KMS-11 (cell line): ENCODE results near the gene SYNDIG1.

Experiments
- H2AFZ ChIP-seq: fragments of 200-600 bp; sonication (generic); 2 replicates; pipeline ENCODE4 v1.6.1; 2016; ENCODE audit warnings: antibody characterized with exemption, mixed run types, low read depth
- H3K27ac ChIP-seq: fragments of 200-600 bp; sonication (generic); 2 replicates; pipeline ENCODE4 v1.6.1; 2016; ENCODE audit warnings: mild to moderate bottlenecking, mixed run types
- H3K27me3 ChIP-seq: fragments of 200-600 bp; sonication (generic); 2 replicates; pipeline ENCODE4 v1.6.1; 2017; ENCODE audit warnings: mild to moderate bottlenecking, low read depth, mixed run types, moderate library complexity; ENCODE audit not compliant: insufficient read depth
- H3K36me3 ChIP-seq: fragments of 200-600 bp; sonication (generic); 2 replicates; pipeline ENCODE4 v1.6.1; 2017; ENCODE audit warnings: mild to moderate bottlenecking, mixed run types; ENCODE audit not compliant: insufficient read depth
- H3K4me1 ChIP-seq: fragments of 200-600 bp; sonication (generic); 2 replicates; pipeline ENCODE4 v1.6.1; 2016; ENCODE audit warnings: mild to moderate bottlenecking, low read depth, mixed run types; ENCODE audit not compliant: poor library complexity, severe bottlenecking
- H3K4me2 ChIP-seq: fragments of 200-600 bp; sonication (generic); 2 replicates; pipeline ENCODE4 v1.7.0; 2016; ENCODE audit warnings: mild to moderate bottlenecking, mixed run types
- H3K4me3 ChIP-seq: fragments of 200-600 bp; sonication (generic); IDR thresholded peaks from 2 replicates; pipeline ENCODE4 v1.6.1; 2017; ENCODE audit warnings: low read depth, low read length, mixed read lengths; ENCODE audit not compliant: insufficient read depth
- H3K79me2 ChIP-seq: fragments of 200-600 bp; sonication (generic); 2 replicates; pipeline ENCODE4 v1.6.1; 2016; ENCODE audit warnings: low read depth, mixed run types; ENCODE audit not compliant: insufficient read depth
- H3K9ac ChIP-seq: fragments of 200-600 bp; sonication (generic); 2 replicates; pipeline ENCODE4 v1.6.1; 2016; ENCODE audit warnings: mild to moderate bottlenecking, mixed run types
- H4K20me1 ChIP-seq: fragments of 200-600 bp; sonication (generic); 2 replicates; pipeline ENCODE4 v1.6.1; 2016; ENCODE audit warnings: mild to moderate bottlenecking, mixed run types; ENCODE audit not compliant: insufficient read depth
- TF ChIP-seq, protein P1 (sequence below): fragments of 200-600 bp; sonication (generic); conservative IDR thresholded peaks from 2 replicates; pipeline ENCODE4 v1.6.1; 2017; ENCODE audit warnings: low read depth, mild to moderate bottlenecking, antibody characterized with exemption, low read length, moderate library complexity, mixed read lengths

SYNDIG1 gene

DNA sequence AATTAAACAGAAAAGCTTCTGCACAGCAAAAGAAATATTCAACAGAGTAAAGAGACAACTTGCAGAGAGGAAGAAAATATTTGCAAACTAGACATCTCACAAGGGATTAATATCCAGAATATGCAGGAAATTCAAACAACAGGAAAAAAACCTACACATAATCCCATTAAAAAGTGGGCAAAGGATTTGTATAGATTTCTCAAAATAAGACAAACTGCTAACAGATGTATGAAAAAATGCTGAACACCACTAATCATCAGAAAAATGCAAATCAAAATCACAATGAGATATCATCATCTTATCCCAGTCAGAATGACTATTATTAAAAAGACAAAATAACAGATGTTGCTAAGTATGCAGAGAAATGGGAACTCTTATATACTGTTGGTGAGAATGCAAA is 129.6 kb downstream of the SYNDIG1 start:
- no peaks in the 10 kb centered on the region for H3K79me2 ChIP-seq
- H4K20me1 ChIP-seq, result no peaks in the 10 kb centered on the region
- no peaks in the 10 kb centered on the region for H3K36me3 ChIP-seq
- H3K4me3 ChIP-seq, result no peak overlapping the region
- H3K27ac ChIP-seq, result no peak overlapping the region
- no peak overlapping the region for H3K4me2 ChIP-seq
- no peaks in the 10 kb centered on the region for H3K27me3 ChIP-seq
- TF ChIP-seq, protein P1, sequence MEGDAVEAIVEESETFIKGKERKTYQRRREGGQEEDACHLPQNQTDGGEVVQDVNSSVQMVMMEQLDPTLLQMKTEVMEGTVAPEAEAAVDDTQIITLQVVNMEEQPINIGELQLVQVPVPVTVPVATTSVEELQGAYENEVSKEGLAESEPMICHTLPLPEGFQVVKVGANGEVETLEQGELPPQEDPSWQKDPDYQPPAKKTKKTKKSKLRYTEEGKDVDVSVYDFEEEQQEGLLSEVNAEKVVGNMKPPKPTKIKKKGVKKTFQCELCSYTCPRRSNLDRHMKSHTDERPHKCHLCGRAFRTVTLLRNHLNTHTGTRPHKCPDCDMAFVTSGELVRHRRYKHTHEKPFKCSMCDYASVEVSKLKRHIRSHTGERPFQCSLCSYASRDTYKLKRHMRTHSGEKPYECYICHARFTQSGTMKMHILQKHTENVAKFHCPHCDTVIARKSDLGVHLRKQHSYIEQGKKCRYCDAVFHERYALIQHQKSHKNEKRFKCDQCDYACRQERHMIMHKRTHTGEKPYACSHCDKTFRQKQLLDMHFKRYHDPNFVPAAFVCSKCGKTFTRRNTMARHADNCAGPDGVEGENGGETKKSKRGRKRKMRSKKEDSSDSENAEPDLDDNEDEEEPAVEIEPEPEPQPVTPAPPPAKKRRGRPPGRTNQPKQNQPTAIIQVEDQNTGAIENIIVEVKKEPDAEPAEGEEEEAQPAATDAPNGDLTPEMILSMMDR, result no peak
- H2AFZ ChIP-seq, result no peak overlapping the region
- no peak overlapping the region for H3K9ac ChIP-seq
- H3K4me1 ChIP-seq, result no peaks in the 10 kb centered on the region

DNA sequence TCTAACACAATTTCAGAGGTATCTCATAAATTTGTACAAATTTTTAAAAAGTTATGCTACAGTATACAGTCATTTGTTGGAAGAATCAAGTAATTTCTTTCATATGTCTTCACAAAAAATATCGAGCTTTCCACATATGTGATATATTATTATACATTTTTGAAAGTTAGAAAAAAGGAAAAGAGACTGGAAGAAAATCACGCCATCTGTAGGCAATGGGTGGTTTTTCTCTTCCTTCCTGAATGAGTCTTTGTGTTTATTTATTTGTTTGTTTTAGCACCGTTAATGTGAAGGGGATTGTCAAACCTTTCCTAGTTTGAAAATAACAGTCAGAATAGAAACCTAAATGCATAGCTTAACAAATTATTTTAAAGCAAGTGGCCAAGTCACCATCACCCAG is 130.6 kb downstream of the SYNDIG1 start:
- H2AFZ ChIP-seq, result no peak overlapping the region
- no peaks in the 10 kb centered on the region for H3K79me2 ChIP-seq
- no peak overlapping the region for H3K27ac ChIP-seq
- no peak overlapping the region for H3K4me2 ChIP-seq
- H3K4me1 ChIP-seq, result no peaks in the 10 kb centered on the region
- H4K20me1 ChIP-seq, result no peaks in the 10 kb centered on the region
- no peak overlapping the region for H3K9ac ChIP-seq
- H3K27me3 ChIP-seq, result no peaks in the 10 kb centered on the region
- TF ChIP-seq, protein P1, result no peak
- H3K4me3 ChIP-seq, result no peak overlapping the region
- no peaks in the 10 kb centered on the region for H3K36me3 ChIP-seq

DNA sequence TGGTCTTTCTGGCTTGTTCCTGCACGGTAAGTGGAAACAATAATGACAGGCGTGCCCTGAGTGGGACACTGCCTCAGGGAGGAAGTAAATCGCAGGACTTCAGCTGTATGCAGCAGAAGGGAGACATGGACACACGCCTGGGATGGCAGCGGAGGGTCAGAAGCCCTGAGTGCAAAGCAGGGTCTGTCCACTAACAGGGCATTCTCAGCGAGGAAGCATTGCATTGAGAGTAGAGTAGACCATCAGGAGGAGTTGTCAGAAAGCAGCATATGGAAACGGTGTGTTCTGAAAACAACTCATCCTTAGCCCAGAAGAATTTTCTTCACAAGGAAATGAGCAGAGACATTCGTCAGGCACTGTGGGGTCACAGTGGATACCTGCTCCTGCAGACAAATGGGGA is 134.0 kb downstream of the SYNDIG1 start:
- Histone ChIP-seq H2AFZ (no peak overlapping the region), H3K4me3 (no peak overlapping the region)

DNA sequence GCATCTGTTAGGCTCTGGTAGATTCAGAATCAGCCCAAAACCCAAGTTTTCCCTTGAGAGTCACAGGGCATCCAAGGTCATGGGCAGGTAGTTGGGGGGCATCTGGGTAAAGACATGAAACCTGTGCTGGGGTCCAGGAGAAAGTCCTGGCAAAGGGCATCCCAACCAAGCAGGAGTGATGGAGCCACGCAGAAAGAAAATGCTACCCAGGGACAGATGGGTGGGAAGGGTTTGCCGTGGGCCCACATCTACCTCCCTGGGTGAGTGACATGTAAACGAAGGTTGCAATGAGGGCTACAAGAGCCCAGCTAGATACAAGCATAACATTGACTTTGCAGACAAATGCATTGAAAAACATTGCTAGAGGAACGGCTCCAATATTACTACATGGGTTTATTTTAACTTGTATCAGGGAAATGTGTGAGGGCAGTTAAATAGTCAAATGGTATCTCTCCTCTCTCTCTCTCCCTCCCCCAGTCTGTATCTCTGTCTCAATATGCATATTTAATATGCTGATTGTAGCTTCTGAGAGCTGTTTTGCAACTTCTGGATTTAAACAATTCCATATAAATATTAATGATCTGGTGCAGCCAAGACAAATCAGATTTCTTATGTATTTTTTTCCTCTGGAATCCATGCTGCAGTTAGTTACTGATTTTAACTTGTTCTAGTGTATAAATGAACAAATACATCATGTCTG is 135.7 kb downstream of the SYNDIG1 start:
- H3K79me2 ChIP-seq, result no peaks in the 10 kb centered on the region
- H3K4me2 ChIP-seq, result no peak overlapping the region
- TF ChIP-seq, protein P1, result no peak
- no peaks in the 10 kb centered on the region for H3K36me3 ChIP-seq
- H2AFZ ChIP-seq, result no peak overlapping the region
- no peak overlapping the region for H3K9ac ChIP-seq
- H3K4me3 ChIP-seq, result no peak overlapping the region
- no peaks in the 10 kb centered on the region for H3K27me3 ChIP-seq
- no peak overlapping the region for H3K27ac ChIP-seq
- H4K20me1 ChIP-seq, result no peaks in the 10 kb centered on the region
- no peaks in the 10 kb centered on the region for H3K4me1 ChIP-seq

More for the DNA sequence above, 134.0 kb downstream of the SYNDIG1 start:
- no peaks in the 10 kb centered on the region for H4K20me1 ChIP-seq
- no peak overlapping the region for H3K9ac ChIP-seq
- no peaks in the 10 kb centered on the region for H3K36me3 ChIP-seq
- no peaks in the 10 kb centered on the region for H3K27me3 ChIP-seq
- no peaks in the 10 kb centered on the region for H3K4me1 ChIP-seq
- TF ChIP-seq, protein P1, result no peak
- no peak overlapping the region for H3K4me2 ChIP-seq
- no peak overlapping the region for H3K27ac ChIP-seq
- H3K79me2 ChIP-seq, result no peaks in the 10 kb centered on the region
